GM18868 (cell line): ENCODE results near the gene MGST2.
A peak's percentile ranks its signal among the peaks of the same experiment; 100 is the strongest.

Experiments used
- ATAC-seq: cut with Tn5 transposase; IDR thresholded peaks from one replicate; pipeline ENCODE4 v1.9.1; 2021; ENCODE audit warnings: mild to moderate bottlenecking, moderate library complexity; ENCODE audit not compliant: unreplicated experiment

MGST2 gene

DNA sequence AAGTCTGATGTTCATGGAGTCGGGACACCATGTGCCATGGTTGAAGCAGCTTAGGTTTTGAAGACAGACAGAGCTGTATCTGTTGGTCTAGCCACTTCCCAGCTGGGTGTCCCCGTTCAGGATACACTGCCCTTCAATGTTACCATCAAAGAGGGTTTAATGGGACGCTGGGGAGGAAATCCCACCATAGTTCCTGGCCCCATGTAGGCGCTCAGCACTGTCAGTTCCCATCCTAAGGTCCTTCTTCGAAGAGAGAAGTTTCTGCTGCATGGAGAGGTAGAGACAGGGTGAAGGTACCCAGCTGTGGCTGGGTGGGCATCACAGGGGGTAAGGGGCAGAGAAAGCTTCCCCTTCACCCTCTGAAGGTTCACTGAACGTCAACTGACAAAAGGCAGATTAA lies 3.7 kb downstream of the MGST2 start:
- ATAC-seq = no peak

- no peak for ATAC-seq
Observed at GRCh38 chr4:139669890-139670289, 4.3 kb downstream of the MGST2 start.

GRCh38 chr4:139670775-139671174 lies 5.2 kb downstream of the MGST2 start:
- no peak for ATAC-seq

GRCh38 chr4:139672215-139672614 lies 6.6 kb downstream of the MGST2 start:
- ATAC-seq = no peak

- no peak for ATAC-seq
Observed at GRCh38 chr4:139672732-139673131, 7.1 kb downstream of the MGST2 start.

GRCh38 chr4:139674875-139675550 lies 9.4 kb downstream of the MGST2 start:
- peak; percentile 88 for ATAC-seq

- no peak for ATAC-seq
Observed at GRCh38 chr4:139675651-139676050, 10.0 kb downstream of the MGST2 start.

DNA sequence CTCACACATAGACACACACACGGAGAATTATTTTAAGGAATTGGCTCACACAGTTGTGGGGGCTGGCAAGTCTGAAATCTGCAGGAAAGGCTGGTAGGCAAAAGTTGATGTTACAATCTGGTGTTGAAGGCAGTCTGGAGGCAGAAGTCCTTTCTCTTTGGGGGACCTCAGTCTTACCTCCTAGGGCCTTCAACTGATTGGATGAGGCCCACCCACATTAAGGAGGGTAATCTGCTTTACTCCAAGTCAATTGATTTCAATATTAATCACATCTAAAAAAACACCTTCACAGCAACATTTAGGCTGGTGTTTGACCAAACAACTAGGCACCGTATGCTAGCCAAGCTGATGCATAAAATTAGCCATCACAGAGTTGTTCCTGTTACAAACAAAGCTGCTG lies 10.7 kb downstream of the MGST2 start:
- no peak for ATAC-seq

GRCh38 chr4:139676913-139677585 lies 11.4 kb downstream of the MGST2 start:
- ATAC-seq = no peak

DNA sequence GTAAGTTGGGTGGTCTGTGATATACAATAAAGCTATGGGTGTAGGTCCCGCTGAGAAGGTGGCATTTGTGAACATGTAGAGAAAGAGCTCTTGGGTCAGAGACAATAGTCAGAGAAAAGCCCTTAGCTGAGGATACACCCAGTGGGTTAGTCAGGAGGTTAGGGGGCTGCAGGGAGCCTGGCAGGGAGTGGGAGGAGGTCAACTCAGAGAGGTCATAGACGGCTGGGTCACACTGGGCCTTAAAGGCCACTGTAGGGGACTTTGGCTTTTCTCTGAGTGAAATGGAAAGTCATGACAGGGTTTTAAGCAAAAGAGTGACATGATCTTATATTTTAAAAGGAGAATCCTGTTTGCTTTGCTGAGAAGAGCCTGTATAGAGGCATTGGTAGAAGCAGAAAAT lies 16.7 kb downstream of the MGST2 start:
- ATAC-seq = no peak

- ATAC-seq = no peak
Observed at GRCh38 chr4:139682741-139683151, 17.1 kb downstream of the MGST2 start.

DNA sequence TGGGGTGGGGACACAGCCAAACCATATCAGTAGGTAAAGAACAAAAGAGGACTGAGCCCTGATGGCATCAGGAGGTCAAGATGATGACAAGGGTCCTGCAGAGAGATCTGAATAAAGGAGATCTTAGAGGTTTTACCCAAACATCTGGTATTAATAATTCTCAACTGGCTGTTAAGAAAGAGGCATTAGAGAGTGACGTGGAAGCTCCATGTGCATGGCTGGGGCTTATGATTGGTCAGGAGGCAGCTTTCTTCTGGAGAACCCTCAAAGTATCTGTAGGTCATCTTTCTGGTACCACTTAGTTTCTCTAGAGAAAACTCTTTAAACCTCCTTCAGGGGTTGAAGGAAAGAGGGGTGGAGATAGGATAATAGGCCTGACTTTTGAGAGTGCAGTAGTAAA lies 18.7 kb downstream of the MGST2 start:
- ATAC-seq = no peak

- no peak for ATAC-seq
Observed at GRCh38 chr4:139685180-139685579, 19.6 kb downstream of the MGST2 start.

DNA sequence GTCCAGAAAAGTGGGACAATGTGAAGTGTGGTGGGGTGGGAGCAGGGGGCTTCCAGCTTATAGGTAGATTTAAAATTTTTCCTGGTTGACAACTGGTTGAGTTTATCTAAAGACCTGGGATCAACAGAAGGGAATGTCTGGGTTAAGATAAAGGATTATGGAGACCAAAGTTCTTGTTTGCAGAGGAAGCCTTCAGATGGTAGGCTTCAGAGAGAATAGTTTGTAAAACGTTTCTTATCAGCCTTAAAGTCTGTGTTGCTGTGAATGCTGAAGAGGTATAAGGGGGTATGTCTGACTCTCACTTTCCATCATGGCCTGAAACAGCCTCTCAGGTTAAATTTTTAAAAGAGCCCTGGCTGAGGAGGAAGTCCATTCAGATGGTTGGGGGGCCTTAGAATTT lies 20.5 kb downstream of the MGST2 start:
- no peak for ATAC-seq

DNA sequence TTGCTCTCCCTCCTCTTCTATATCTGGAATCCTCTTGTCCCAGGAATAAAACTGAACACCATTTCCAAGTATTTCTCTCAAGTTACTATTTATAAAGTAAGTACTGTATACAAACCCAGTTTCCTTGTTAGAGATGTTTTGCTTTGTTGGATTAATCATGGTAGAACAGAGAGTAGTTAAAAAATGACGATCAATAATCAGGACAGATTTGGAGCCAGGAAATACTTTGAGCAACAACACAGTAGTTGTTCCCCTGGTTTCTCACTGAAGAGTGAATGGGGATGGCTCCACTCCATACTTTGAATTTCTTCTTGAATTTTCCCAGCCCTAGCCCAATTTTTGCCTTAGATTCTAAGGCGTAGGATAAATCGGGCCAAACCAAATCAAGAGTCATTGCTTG lies 21.4 kb downstream of the MGST2 start:
- ATAC-seq = no peak

- no peak for ATAC-seq
Observed at GRCh38 chr4:139689093-139689722, 23.6 kb downstream of the MGST2 start.

- ATAC-seq = no peak
Observed at GRCh38 chr4:139690419-139690818, 24.8 kb downstream of the MGST2 start.

GRCh38 chr4:139692309-139693012 lies 26.8 kb downstream of the MGST2 start:
- ATAC-seq = peak; percentile 81

DNA sequence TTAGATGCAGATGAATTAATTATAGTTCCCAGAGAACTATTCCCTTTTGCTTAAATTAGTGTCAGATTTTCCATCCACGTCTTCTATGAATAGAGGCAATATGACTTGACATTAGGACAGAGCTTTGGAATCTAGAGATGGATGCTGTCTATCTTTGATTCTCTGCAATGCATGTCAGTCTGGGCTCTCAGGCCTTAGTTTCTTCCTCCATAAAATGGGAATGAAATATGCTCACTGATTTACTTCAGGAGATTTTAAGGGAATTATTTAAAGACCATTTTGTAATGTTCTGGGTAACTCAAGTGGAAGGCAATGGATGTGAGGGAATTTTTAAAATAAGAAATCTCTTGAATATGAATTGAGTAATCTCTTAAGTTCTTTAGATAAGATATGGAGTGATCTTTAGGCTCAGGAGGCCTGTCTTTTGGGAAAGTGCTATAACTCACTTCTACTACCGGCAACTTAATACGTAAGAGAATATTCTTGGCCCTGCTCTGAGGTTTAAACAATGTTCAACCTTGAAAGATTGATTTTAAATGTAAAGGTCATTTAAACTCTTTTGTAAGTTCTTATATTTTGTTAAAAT lies 29.0 kb downstream of the MGST2 start:
- no peak for ATAC-seq

GRCh38 chr4:139696491-139696890 lies 30.9 kb downstream of the MGST2 start:
- ATAC-seq = no peak
